Neural cell (in vitro differentiated cells): ENCODE data around the gene RBFOX2.

Experiments
- POLR2AphosphoS5 ChIP-seq: IDR thresholded peaks from 2 replicates; pipeline ENCODE4 v1.6.1; 2012
- SMC3 ChIP-seq: fragments of 450-650 bp; conservative IDR thresholded peaks from 2 replicates; pipeline ENCODE4 v1.6.1; 2014; ENCODE audit warnings: antibody characterized with exemption, mild to moderate bottlenecking, moderate library complexity; ENCODE audit not compliant: poor library complexity
- TAF1 ChIP-seq: IDR thresholded peaks from 2 replicates; pipeline ENCODE4 v1.6.1; 2012; ENCODE audit warnings: low read depth
- TF ChIP-seq, protein P1 (sequence below): fragments of 450-650 bp; IDR thresholded peaks from 2 replicates; pipeline ENCODE4 v1.5.1; 2014; ENCODE audit warnings: antibody characterized with exemption, mild to moderate bottlenecking, moderate library complexity; ENCODE audit not compliant: poor library complexity, severe bottlenecking
- TF ChIP-seq, protein P2 (sequence below): IDR thresholded peaks from 2 replicates; pipeline ENCODE4 v1.6.1; 2012; ENCODE audit warnings: borderline replicate concordance

DNA sequence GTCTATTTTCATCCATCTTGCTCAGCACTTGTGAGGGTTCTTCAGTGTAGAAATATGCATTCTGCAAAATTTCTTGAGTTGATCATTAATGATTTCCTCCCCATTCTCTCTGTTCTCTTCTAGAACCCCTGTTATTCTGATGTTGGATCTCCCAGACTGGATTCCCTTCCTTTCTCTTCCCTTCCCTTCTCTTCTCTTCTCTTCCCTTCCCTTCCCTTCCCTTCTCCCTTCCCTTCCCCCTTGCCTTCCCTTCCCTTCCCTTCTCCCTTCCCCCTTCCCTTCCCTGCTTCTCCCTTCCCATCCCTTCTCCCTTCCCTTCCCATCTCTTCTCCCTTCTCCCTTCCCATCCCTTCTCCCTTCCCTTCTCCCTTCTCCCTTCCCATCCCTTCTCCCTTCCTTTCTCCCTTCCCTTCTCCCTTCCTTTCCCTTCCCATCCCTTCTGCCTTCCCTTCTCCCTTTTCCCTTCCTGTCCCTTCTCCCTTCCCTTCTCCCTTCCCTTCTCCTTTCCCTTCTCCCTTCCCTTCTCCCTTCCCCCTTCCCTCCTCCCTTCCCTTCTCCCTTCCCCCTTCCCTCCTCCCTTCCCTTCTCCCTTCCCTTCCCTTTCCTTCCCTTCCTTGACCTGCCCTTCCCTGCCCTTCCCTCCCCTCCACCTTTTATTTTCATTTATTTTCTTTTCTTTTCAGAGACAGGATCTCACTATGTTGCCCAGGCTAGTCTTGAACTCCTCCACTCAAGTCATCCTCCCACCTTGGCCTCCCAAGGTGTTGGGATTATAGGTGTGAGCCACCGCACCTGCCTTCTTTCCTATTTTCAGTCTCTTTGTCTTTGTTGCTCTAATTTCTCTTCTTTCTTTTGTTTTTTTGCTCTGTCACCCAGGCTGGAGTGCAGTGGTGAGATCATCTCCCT, 24.9 kb upstream of the RBFOX2 start:
- TF ChIP-seq POLR2AphosphoS5 (no peak), SMC3 (no peak), TAF1 (no peak)
- TF ChIP-seq, protein P1, sequence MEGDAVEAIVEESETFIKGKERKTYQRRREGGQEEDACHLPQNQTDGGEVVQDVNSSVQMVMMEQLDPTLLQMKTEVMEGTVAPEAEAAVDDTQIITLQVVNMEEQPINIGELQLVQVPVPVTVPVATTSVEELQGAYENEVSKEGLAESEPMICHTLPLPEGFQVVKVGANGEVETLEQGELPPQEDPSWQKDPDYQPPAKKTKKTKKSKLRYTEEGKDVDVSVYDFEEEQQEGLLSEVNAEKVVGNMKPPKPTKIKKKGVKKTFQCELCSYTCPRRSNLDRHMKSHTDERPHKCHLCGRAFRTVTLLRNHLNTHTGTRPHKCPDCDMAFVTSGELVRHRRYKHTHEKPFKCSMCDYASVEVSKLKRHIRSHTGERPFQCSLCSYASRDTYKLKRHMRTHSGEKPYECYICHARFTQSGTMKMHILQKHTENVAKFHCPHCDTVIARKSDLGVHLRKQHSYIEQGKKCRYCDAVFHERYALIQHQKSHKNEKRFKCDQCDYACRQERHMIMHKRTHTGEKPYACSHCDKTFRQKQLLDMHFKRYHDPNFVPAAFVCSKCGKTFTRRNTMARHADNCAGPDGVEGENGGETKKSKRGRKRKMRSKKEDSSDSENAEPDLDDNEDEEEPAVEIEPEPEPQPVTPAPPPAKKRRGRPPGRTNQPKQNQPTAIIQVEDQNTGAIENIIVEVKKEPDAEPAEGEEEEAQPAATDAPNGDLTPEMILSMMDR = no peak
- TF ChIP-seq, protein P2, sequence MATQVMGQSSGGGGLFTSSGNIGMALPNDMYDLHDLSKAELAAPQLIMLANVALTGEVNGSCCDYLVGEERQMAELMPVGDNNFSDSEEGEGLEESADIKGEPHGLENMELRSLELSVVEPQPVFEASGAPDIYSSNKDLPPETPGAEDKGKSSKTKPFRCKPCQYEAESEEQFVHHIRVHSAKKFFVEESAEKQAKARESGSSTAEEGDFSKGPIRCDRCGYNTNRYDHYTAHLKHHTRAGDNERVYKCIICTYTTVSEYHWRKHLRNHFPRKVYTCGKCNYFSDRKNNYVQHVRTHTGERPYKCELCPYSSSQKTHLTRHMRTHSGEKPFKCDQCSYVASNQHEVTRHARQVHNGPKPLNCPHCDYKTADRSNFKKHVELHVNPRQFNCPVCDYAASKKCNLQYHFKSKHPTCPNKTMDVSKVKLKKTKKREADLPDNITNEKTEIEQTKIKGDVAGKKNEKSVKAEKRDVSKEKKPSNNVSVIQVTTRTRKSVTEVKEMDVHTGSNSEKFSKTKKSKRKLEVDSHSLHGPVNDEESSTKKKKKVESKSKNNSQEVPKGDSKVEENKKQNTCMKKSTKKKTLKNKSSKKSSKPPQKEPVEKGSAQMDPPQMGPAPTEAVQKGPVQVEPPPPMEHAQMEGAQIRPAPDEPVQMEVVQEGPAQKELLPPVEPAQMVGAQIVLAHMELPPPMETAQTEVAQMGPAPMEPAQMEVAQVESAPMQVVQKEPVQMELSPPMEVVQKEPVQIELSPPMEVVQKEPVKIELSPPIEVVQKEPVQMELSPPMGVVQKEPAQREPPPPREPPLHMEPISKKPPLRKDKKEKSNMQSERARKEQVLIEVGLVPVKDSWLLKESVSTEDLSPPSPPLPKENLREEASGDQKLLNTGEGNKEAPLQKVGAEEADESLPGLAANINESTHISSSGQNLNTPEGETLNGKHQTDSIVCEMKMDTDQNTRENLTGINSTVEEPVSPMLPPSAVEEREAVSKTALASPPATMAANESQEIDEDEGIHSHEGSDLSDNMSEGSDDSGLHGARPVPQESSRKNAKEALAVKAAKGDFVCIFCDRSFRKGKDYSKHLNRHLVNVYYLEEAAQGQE = no peak
